Measurements from ENCODE around the gene EXOC2. TPM values are rescaled to one million over a fixed set of nuclear protein-coding genes. Genes with fewer than 3 reads are reported as not detected.

Gene EXOC2
- total RNA-seq (2014; rRNA removed; shearing (Covaris generic)): 67.3 and 69.1 TPM in 2 replicates
- polyA plus RNA-seq (2015; cell fraction: cytosol; rRNA removed): 27.9 and 47.1 TPM in 2 replicates
- polyA plus RNA-seq (2015; cell fraction: nucleus; rRNA removed): 24.1 and 37.4 TPM in 2 replicates

DNA sequence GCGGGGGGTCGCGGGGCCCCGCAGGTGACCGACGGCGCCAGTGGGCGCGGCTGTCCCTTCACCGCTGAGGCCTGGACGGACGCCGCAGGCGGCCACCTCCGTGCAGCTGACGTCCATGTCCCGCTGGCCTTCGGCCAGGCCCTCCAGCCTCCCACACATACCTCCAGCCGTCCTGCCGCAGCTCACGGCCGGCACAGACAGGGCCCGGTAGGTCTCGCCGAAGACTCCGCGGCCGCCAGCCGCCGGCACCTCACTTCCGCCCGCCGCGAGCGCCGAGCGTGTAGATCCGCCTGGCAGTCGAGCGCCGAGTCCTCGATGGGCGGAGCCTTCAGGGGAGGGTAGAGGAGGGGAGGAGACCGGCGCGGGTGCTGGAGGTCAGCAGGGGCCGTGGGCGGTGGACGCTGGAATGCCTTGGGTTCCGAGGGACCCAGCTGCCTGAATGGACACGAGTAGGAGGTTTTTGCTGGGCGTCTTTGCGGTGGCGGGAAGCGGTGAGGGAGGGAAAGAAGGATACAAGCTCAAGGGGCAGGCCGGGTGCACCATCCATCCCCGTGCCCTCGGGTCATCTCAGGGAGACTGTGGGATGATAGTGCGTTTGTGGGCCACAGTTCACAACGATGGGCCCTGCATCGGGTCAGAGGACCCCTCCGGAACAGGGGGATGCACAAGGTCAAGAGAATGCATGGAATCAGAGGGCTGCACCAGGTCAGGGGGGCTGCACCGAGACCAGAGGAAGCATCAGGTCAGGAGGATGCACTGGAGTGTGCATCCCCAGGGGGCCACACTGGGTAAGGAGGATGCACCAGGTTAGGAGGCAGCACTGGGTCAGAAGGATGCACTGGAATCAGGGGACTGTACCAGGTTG is at the start of gene EXOC2:
Gene EXOC2, minus strand, starts transcription at position 282 of the 865 bp plus-strand sequence. CDS start 55,321 bp downstream, outside the sequence.
- in situ Hi-C loops (cut with HindIII; ENCODE audit: low pct_unique_long_range_greater_than_20kb, low sequenced_read_pairs): no loop called here
- DNase-seq (ENCODE audit: low read depth, low spot score): peak; percentile 91

- in situ Hi-C loops (cut with HindIII; ENCODE audit: low pct_unique_long_range_greater_than_20kb, low sequenced_read_pairs): no loop called here
- no peak for DNase-seq (ENCODE audit: low read depth, low spot score)
Measured at GRCh38 chr6:741410-742339, 48.7 kb upstream of the EXOC2 start.

GRCh38 chr6:736657-737446 is 43.9 kb upstream of the EXOC2 start:
- in situ Hi-C loops (cut with HindIII; ENCODE audit: low pct_unique_long_range_greater_than_20kb, low sequenced_read_pairs): no loop called here
- peak; percentile 94 for DNase-seq (ENCODE audit: low read depth, low spot score)

- in situ Hi-C loops (cut with HindIII; ENCODE audit: low pct_unique_long_range_greater_than_20kb, low sequenced_read_pairs): no loop called here
- no peak for DNase-seq (ENCODE audit: low read depth, low spot score)
Measured at GRCh38 chr6:733431-734219, 40.7 kb upstream of the EXOC2 start.

- in situ Hi-C loops (cut with HindIII; ENCODE audit: low pct_unique_long_range_greater_than_20kb, low sequenced_read_pairs): no loop called here
Measured at GRCh38 chr6:731924-732323, 39.0 kb upstream of the EXOC2 start.

DNA sequence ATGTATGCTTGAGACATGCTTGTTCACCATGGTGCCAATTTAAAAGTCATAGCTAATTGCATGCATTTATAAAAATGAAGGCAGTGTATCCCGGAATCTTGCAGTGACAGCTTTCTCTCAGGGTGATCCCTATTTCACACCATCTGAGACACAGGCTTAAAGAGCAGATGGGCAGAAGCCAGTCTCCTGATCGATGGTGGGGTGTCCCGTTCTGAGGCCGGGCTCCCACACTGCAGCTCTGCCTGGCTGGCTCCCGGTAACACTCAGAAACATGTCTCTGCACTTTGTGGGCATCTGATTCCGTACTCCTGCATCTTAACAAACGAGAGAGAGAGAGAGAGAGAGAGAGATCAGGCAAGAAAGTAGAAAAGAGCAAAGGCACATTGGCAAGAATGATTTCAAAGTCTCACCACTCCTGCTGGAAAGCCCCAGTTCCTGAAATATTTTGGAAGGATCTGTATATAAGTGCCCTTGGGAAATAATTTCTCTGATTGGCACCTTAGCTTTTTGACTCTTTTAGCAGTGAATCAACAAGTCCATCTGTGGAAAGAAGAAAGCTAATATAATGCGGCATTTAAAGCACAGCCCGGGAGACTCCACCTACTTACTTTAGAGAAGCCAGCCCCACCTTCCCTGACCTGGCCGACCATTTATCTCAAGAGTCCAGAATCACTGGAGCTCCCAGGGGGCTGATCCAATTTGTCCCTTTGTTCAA is 36.8 kb upstream of the EXOC2 start:
- in situ Hi-C loops (cut with HindIII; ENCODE audit: low pct_unique_long_range_greater_than_20kb, low sequenced_read_pairs): no loop called here
- no peak for DNase-seq (ENCODE audit: low read depth, low spot score)

More at GRCh38 chr6:731924-732323, 39.0 kb upstream of the EXOC2 start:
- no peak for DNase-seq (ENCODE audit: low read depth, low spot score)

- peak; percentile 30 for DNase-seq (ENCODE audit: low read depth, low spot score)
- in situ Hi-C loops (cut with HindIII; ENCODE audit: low pct_unique_long_range_greater_than_20kb, low sequenced_read_pairs): no loop called here
Measured at GRCh38 chr6:727856-728255, 34.9 kb upstream of the EXOC2 start.

DNA sequence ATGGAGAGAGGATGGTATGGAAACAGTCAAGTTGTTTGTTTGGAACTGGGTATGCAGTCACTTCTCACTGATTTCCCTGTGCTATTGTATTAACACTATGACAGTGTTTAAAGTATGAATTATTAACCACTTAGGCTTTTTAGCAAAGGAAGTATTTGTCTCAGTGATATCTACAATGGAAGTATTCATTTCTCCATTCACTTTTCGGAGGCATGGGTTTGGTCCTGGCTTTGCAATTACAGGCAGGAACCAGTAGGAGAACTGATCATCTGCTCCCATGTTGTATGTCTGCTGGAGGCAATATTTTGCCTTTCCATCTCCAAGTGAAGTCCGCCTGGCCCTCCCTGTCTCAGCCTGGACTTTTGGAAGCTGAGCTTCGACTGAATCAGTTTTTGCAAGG is 30.6 kb upstream of the EXOC2 start:
- DNase-seq (ENCODE audit: low read depth, low spot score): peak; percentile 80
- in situ Hi-C loops (cut with HindIII; ENCODE audit: low pct_unique_long_range_greater_than_20kb, low sequenced_read_pairs): no loop called here

GRCh38 chr6:722608-723007 is 29.7 kb upstream of the EXOC2 start:
- DNase-seq (ENCODE audit: low read depth, low spot score): peak; percentile 26
- in situ Hi-C loops (cut with HindIII; ENCODE audit: low pct_unique_long_range_greater_than_20kb, low sequenced_read_pairs): no loop called here

DNA sequence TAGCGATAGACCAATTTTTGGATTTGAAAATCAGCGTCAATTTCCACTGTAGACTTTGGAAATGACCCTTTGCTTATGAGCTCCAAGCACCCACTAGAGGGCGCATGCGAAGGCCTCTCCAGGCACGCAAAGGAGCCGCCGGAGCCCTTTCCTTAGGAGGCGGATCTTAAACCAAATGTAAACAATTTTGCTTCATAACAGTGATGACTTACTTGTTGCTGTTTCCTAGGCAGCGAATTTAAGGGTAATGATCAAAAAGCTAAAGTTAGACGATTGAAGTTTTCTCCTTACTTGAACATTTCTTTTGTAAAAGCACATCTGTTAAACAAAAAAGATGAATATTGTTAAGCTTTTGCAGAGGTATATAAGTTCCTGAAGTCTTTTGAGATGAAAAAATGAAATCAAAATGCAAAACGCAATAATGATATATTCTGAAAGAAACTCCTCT is 29.2 kb upstream of the EXOC2 start:
- peak; percentile 91 for DNase-seq (ENCODE audit: low read depth, low spot score)
- in situ Hi-C loops (cut with HindIII; ENCODE audit: low pct_unique_long_range_greater_than_20kb, low sequenced_read_pairs): no loop called here

DNA sequence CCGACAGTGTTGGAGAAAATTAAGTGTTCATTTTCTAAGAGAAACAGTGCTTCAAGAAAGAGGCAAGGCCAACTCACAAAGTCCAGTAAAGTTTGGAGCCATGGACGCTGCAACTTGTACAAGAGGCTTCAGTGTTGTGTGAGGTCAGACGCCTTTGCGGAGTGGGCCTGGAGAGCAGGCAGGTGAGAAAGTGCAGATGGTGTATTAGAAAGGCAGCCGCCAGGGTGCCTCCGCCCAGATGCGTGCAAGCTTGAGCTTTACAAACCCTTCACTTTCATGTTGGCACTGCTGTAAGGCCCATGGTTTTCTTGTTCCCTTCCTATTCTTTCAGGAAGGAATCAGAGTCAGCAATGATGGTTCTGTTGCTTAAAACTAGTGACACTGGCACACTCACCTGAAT is 25.4 kb upstream of the EXOC2 start:
- no peak for DNase-seq (ENCODE audit: low read depth, low spot score)

GRCh38 chr6:717135-717534 is 24.2 kb upstream of the EXOC2 start:
- no peak for DNase-seq (ENCODE audit: low read depth, low spot score)
- in situ Hi-C loops (cut with HindIII; ENCODE audit: low pct_unique_long_range_greater_than_20kb, low sequenced_read_pairs): no loop called here

More for the DNA sequence above, 25.4 kb upstream of the EXOC2 start:
- in situ Hi-C loops (cut with HindIII; ENCODE audit: low pct_unique_long_range_greater_than_20kb, low sequenced_read_pairs): no loop called here

- in situ Hi-C loops (cut with HindIII; ENCODE audit: low pct_unique_long_range_greater_than_20kb, low sequenced_read_pairs): no loop called here
- no peak for DNase-seq (ENCODE audit: low read depth, low spot score)
Measured at GRCh38 chr6:715709-716491, 23.0 kb upstream of the EXOC2 start.

- in situ Hi-C loops (cut with HindIII; ENCODE audit: low pct_unique_long_range_greater_than_20kb, low sequenced_read_pairs): no loop called here
- DNase-seq (ENCODE audit: low read depth, low spot score): no peak
Measured at GRCh38 chr6:714100-714499, 21.2 kb upstream of the EXOC2 start.

- in situ Hi-C loops (cut with HindIII; ENCODE audit: low pct_unique_long_range_greater_than_20kb, low sequenced_read_pairs): no loop called here
- no peak for DNase-seq (ENCODE audit: low read depth, low spot score)
Measured at GRCh38 chr6:713351-713750, 20.4 kb upstream of the EXOC2 start.
